Iris pigment epithelial cell (primary cell): ENCODE data around the gene VAV1.
A peak's percentile ranks its signal among the peaks of the same experiment; 100 is the strongest.

ENCODE experiments used
- DNase-seq: peaks from one replicate; pipeline ENCODE4 v3.0.0-alpha.2; 2011; ENCODE audit warnings: low read depth

VAV1 gene

GRCh38 chr19:6772028-6772865, at the start of gene VAV1:
Gene VAV1, plus strand, starts transcription at chr19:6772708. Its CDS starts 100 bp downstream, at chr19:6772808.
- no peak for DNase-seq

DNA sequence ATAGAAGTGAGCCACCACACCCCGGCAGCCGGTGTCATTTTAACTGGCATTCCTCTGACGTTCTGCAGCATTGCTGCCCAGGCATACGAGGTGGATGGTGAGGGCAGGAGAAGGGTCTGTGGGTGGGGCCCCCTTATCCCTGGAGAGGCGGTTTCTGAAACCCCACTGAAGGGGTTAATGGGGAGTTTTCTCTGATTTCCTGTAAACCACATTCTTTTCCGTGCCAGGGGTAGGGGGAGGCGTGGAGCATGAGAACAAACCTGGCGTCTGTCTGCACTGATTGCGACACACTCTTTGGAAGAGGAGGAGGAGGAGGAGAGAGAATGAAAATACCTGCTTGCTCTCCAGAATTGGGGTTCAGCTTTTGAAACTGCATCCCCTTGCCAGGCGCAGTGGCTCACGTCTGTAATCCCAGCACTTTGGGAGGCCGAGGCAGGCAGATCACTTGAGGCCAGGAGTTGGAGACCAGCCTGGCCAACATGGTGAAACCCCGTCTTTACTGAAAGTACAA, 49.3 kb upstream of the VAV1 start:
- peak; percentile 76 for DNase-seq

GRCh38 chr19:6723738-6724137, 48.8 kb upstream of the VAV1 start:
- DNase-seq: peak; percentile 77

DNA sequence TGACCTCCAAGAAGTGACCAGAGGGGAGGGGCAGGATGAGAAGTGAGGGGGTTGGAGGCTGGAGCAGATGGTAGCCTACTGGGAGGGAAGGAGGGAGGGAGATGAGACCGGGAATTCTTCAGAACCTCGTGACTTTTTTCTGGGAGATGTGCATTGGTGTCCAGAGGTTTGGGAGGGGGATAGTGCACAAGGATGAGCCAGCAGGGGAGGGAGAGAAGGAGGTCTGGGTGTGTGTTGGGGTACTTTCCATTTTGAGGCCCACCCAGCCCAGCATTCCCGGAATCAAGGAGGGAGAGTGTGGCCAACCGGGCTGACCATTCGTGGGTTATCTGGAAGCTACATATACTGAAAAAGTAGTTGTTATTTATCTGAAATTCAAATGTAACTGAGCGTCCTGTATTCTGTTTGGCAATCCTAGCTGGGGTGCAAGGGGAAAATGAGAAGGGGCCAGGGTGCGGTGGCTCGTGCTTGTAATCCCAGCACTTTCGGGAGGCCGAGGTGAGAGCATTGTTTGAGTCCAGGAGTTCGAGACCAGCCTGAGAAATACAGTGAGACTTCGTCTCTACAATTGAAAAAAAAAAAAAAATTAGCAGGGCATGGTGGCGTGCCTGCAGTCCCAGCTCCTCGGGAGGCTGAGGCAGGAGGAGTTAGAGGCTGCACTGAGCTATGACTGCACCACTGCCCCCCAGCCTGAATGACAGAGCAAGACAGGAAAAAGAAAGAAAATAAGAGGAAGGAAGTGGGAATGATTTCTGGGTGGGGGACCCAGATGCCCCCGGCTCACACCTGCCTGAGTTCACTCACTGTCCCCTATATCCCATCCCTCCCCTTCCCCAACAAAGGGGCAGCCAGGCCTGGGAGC, 47.6 kb upstream of the VAV1 start:
- no peak for DNase-seq

DNA sequence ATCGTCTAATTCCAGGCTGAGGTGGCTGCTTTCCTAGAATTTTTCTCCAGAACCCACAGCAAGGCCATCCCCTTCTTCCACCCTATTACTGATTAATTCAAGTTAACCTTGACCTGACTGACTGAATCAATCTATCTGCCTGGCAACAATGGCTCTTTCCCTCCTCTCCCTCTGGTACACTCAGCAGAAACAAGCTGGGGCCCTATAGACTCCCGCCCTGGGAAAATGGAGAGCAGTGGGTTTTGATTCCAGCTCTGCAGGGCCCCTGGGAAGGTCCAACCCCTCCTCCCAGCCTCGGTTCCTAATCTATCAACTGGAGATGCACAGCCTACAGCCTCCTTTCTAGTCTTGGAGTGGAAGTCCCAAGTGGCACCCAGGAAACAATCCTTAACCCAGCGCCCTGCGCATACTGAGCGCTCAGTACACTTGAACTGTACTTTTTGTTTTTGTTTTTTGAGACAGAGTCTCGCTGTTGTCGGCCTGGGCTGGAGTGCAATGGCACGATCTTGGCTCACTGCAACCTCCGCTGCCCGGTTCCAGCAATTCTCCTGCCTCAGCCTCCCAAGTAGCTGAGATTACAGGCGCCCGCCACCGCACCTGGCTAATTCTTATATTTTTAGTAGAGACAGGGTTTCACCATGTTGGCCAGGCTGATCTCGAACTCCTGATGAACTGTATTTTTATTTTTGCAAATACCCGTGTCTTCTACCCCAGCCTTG, 46.8 kb upstream of the VAV1 start:
- no peak for DNase-seq

- no peak for DNase-seq
Measured at GRCh38 chr19:6728346-6728745, 44.2 kb upstream of the VAV1 start.

GRCh38 chr19:6729573-6730152, 42.8 kb upstream of the VAV1 start:
- no peak for DNase-seq

GRCh38 chr19:6730153-6730804, 42.2 kb upstream of the VAV1 start:
- DNase-seq: peak; percentile 27

DNA sequence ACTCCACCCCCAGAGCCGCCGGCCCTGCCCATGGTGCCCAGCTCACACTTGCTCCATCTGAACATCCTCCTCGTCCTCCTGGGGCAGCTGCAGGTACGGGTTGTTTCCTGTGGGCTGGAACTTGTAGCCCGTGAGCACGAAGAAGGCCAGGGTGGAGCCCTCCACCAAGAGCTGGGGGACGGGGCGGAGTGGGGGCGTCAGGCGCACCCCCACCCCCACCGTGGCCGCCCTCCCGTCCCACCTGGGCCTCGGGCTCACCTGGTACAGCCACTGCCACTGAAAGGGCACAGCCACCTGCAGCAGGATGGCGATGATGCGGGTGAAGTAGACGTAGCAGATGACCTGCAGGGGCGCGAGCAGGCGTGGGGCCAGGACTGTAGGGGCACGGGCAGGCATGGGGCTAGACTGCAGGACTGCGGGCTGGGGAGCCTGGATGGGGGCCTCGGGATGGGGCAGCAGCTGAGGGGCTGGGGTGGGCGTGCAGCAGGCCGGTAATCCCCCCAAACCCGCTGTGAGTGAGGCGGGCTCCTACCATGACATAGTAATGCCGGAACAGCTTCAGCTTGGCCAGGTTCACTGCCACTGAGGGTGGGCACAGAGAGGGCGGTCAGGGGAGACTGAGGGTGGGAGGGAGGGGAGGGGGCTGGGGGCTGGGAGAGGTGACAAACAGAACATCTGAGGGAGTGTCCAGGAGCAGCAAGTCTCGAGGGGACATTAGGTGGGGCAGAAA, 41.4 kb upstream of the VAV1 start:
- DNase-seq: no peak

DNA sequence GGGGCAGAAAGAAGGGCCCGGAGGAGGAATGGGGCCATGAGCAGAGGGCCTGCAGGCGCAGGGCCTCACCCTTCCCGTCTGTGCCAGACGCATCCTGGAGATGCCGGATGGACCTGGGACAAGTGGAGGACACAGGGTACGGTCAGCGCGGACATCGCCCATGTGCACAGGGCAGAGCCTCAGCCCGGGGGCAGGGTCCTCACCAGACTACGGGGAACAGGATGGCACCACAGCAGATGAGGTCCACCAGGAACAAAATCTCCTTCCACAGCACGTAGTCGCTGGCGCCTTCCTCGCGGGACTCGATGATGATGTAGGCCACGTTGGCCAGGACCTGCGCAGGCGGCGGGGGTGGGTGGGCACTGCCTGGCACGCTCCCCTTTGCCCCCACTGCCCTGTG, 40.7 kb upstream of the VAV1 start:
- no peak for DNase-seq

GRCh38 chr19:6732803-6733337, 39.6 kb upstream of the VAV1 start:
- no peak for DNase-seq

DNA sequence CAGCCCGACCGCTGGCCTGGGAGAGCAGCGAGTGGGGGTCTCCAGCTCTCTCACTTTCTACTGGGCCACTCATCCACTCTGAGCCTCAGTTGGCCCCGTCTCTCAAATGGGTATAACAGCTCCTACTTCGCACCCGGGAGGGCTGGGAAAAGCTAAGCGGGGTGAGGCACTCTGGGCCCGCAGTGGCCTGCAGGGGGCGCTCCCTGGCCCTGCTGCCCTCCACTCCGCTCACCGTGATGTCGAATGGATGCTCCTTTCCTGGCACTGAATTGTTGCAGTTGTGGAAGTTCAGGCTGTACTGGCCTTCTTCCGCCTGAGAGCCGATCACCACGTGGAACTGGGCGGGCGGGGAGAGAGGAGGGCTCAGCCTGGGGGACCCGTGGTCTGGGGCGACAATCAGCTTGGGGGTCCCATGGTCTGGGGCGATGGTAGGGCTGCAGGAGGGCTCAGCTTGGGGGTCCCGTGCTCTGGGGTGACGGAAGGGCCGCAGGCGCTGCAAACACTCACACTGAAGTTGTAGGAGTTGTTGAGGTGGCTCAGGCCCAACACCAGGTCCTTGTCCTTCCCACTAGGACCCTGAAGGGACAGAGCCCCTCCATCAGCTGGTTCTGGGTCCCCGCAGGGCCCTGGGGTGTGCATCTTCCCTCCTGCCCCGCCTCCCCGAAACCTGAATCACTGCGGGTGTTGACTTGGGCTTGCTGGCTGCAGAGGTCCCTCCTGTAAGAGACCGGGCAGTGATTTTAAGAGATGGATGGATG, 39.0 kb upstream of the VAV1 start:
- no peak for DNase-seq

- no peak for DNase-seq
Measured at GRCh38 chr19:6734096-6734696, 38.3 kb upstream of the VAV1 start.

GRCh38 chr19:6735181-6735911, 37.2 kb upstream of the VAV1 start:
- no peak for DNase-seq

- peak; percentile 94 for DNase-seq
Measured at GRCh38 chr19:6736169-6736916, 36.2 kb upstream of the VAV1 start.

GRCh38 chr19:6736917-6737283, 35.6 kb upstream of the VAV1 start:
- no peak for DNase-seq

GRCh38 chr19:6737284-6737872, 35.1 kb upstream of the VAV1 start, which contains the start of gene GPR108:
Gene GPR108, minus strand, starts transcription at chr19:6737580. Its CDS starts 4 bp downstream, at chr19:6737576.
- peak; percentile 100 for DNase-seq
